Upper lobe of right lung (tissue), 1 donor: ENCODE data around the gene CDC14A. TPM values are rescaled to one million over a fixed set of nuclear protein-coding genes. Genes with fewer than 3 reads are reported as not detected.

Source experiments
- ATAC-seq: fragments of 200-7000 bp; cut with Tn5 transposase; one replicate; pipeline ENCODE4 v1.9.1; 2020; ENCODE audit warnings: mild to moderate bottlenecking, moderate library complexity
- DNase-seq: peaks from one replicate; pipeline ENCODE4 v3.0.0-alpha.2; 2020
- H3K27ac ChIP-seq: fragments of 200-600 bp; one replicate; pipeline ENCODE4 v1.8.0; 2022
- H3K27me3 ChIP-seq: fragments of 200-600 bp; one replicate; pipeline ENCODE4 v1.8.0; 2022; ENCODE audit warnings: mild to moderate bottlenecking
- H3K36me3 ChIP-seq: fragments of 200-600 bp; one replicate; pipeline ENCODE4 v1.8.0; 2022
- H3K4me1 ChIP-seq: fragments of 200-600 bp; one replicate; pipeline ENCODE4 v1.8.0; 2022
- H3K4me3 ChIP-seq: fragments of 200-600 bp; one replicate; pipeline ENCODE4 v1.8.0; 2022; ENCODE audit warnings: mild to moderate bottlenecking
- H3K9me3 ChIP-seq: fragments of 200-600 bp; one replicate; pipeline ENCODE4 v1.8.0; 2022
- CTCF ChIP-seq: fragments of 200-600 bp; IDR thresholded peaks from one replicate; pipeline ENCODE4 v1.8.0; 2022; ENCODE audit warnings: antibody characterized with exemption
- intact Hi-C: fragments of 100-400 bp; cut with DNase I; formaldehyde crosslinking; loops from one replicate; pipeline ENCODE4 v1.11.0; 2022
- total RNA-seq: library from RNA; stranded (reverse); fragmentation: NEBNext Ultra II Directional; extraction: Animal tissue kit (Norgen Biotek cat#: 25700); gene quantifications from one replicate; pipeline ENCODE4 v1.2.1, GENCODE V29; 2021
- donor health status: DM: no; HTN: yes; CAD: no; lungs with severe emphysema.

The CDC14A gene
- total RNA-seq, 1 donor from 2014 or later, result 12.0 TPM

DNA sequence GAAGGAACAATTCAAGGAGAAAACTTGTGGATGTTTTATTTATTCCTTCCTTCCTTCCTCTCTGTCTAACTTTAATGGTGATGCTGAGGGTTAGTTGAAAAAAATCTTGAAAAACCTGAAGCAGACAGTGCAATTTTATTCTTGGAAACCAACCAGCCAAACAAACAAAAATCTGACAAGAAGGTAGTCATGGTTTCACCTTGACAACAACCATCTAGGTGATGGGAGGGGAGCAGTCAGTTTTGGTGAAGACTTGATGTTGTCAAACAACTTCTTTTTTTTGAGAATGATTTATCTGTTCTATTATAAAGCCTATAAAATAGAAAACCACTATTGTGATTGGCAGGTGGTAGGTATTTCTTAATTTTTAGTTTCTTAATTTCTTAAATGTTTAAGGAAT is 93.3 kb downstream of the CDC14A start:
- H3K27ac ChIP-seq, result no peak overlapping the region

GRCh38 chr1:100448366-100448765 is 96.1 kb downstream of the CDC14A start:
- Histone ChIP-seq H3K27me3 (no peaks in the 10 kb centered on the region), H3K36me3 (no peaks in the 10 kb centered on the region), H3K4me1 (peaks cover 12% of the 10 kb centered on the region), H3K9me3 (no peaks in the 10 kb centered on the region), H3K27ac (no peak overlapping the region), H3K4me3 (no peak overlapping the region)
- ATAC-seq (no peak), DNase-seq (no peak)
- intact Hi-C loops, result no loop called here
- no peak for TF ChIP-seq CTCF

More for the DNA sequence above, 93.3 kb downstream of the CDC14A start:
- no peak for TF ChIP-seq CTCF
- intact Hi-C loops, result no loop called here
- no peaks in the 10 kb centered on the region for H3K9me3 ChIP-seq
- peaks cover 15% of the 10 kb centered on the region for H3K4me1 ChIP-seq
- DNase-seq (no peak), ATAC-seq (no peak)
- H3K4me3 ChIP-seq, result no peak overlapping the region
- H3K36me3 ChIP-seq, result no peaks in the 10 kb centered on the region
- H3K27me3 ChIP-seq, result no peaks in the 10 kb centered on the region

DNA sequence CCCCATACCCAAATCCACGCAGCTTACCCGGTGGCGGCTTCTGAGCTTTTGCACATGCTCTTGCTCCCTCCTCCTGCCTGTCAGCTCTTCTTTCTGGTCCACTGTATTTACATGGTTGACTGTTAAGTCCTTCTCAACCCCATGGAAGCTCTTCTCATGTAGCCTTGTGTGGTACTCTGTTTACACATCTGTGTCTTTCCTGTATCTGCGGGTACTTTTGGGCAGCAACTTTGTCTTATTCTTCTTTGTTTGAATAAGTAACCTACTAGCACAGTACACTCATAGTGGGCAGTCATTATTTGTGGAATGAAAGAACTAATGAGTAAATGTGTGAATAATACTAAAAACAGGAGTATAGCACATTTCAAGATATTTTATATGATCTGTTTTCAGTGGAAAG is 97.2 kb downstream of the CDC14A start:
- peaks cover 1% of the 10 kb centered on the region for H3K4me1 ChIP-seq
- H3K27ac ChIP-seq, result no peak overlapping the region
- no peak for DNase-seq
- no peak for ATAC-seq
- no peak overlapping the region for H3K4me3 ChIP-seq
- no peaks in the 10 kb centered on the region for H3K27me3 ChIP-seq
- H3K9me3 ChIP-seq, result no peaks in the 10 kb centered on the region
- intact Hi-C loops, result no loop called here
- H3K36me3 ChIP-seq, result no peaks in the 10 kb centered on the region
- no peak for TF ChIP-seq CTCF

DNA sequence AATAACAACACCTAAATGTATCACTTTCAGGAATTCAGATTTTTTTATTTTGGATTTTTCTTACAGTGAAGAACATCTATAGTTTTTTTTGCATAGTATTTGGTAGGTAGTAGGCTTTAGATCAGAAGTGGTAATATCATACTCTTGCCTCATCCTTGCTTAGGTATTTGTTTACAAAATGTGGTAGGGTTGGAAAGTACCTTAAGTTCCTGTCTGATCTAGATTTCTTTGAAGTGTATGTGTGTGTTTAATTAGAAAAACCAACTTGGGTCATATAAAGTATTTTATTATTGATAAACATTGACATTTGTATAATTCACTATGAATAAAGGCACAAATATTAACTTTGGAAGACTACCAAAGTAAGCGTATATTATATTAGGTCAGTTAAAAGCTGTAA is 100.3 kb downstream of the CDC14A start:
- no peak overlapping the region for H3K27ac ChIP-seq
- H3K4me3 ChIP-seq, result no peak overlapping the region
- H3K4me1 ChIP-seq, result no peaks in the 10 kb centered on the region
- DNase-seq, result no peak
- intact Hi-C loops, result loop anchor here (10.0 kb wide), 1 partner anchor 638 kb away; no protein-coding TSS in a partner anchor
- no peak for TF ChIP-seq CTCF
- no peaks in the 10 kb centered on the region for H3K36me3 ChIP-seq
- H3K27me3 ChIP-seq, result no peaks in the 10 kb centered on the region
- no peak for ATAC-seq
- H3K9me3 ChIP-seq, result no peaks in the 10 kb centered on the region

GRCh38 chr1:100455478-100456072 is 103.3 kb downstream of the CDC14A start:
- Histone ChIP-seq H3K36me3 (no peaks in the 10 kb centered on the region), H3K27ac (no peak overlapping the region), H3K27me3 (no peaks in the 10 kb centered on the region), H3K9me3 (no peaks in the 10 kb centered on the region), H3K4me1 (no peaks in the 10 kb centered on the region), H3K4me3 (no peak overlapping the region)
- peak; percentile 59 for TF ChIP-seq CTCF
- no peak for ATAC-seq
- DNase-seq, result no peak
- intact Hi-C loops, result loop anchor here (10.0 kb wide), 1 partner anchor 641 kb away; no protein-coding TSS in a partner anchor

DNA sequence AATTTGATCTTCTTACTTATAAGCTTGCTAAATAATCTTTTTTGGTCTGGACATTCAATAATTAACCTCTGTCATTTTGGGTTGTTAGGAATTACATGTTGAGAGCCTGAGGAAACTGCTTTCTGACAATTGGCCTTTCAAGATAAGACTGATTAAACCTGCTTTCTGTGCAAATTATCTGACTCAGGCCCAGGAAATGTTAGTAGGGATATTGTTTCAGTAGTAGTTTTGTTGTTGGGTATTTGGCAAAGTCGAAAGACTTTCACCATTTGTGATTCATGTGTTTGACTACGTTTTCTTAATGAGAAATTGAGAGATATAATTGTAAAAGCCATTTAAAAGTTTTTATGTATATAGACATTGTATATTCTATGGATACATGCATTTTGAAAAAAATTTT is 104.6 kb downstream of the CDC14A start:
- no peaks in the 10 kb centered on the region for H3K9me3 ChIP-seq
- no peak overlapping the region for H3K27ac ChIP-seq
- no peak overlapping the region for H3K4me3 ChIP-seq
- DNase-seq, result no peak
- no peak for ATAC-seq
- intact Hi-C loops, result loop anchor here (10.0 kb wide), 1 partner anchor 642 kb away; no protein-coding TSS in a partner anchor
- no peaks in the 10 kb centered on the region for H3K27me3 ChIP-seq
- TF ChIP-seq CTCF, result no peak
- no peaks in the 10 kb centered on the region for H3K36me3 ChIP-seq
- H3K4me1 ChIP-seq, result no peaks in the 10 kb centered on the region
